OCI-LY3 (cell line): ENCODE data around the gene SECTM1.
"Not testable (repeated sequence)": the region's sequence is repeated elsewhere in the genome, so short reads cannot be mapped to it uniquely, and the experiment has no call there.

Experiments
- H2AFZ ChIP-seq: fragments of 200-600, 300-600 bp; shearing (Covaris generic); 2 replicates; pipeline ENCODE4 v1.6.0; 2014; ENCODE audit warnings: antibody characterized with exemption, low read depth, low read length
- H3K27ac ChIP-seq: fragments of 200-600, 300-600 bp; sonication (generic); 2 replicates; pipeline ENCODE4 v1.5.1; 2014; ENCODE audit warnings: mild to moderate bottlenecking, low read length, moderate library complexity, mixed read lengths
- H3K27me3 ChIP-seq: fragments of 200-600, 300-600 bp; sonication (generic); 2 replicates; pipeline ENCODE4 v1.6.1; 2014; ENCODE audit warnings: low read depth, low read length, mixed read lengths
- H3K36me3 ChIP-seq: fragments of 200-600, 300-600 bp; sonication (generic); replicated peaks from 2 replicates; pipeline ENCODE3; 2014; ENCODE audit warnings: low read depth, low read length, mixed read lengths
- H3K4me1 ChIP-seq: fragments of 300-600, 200-600 bp; sonication (generic); 2 replicates; pipeline ENCODE4 v1.6.1; 2014; ENCODE audit warnings: low read length, mixed read lengths
- H3K4me2 ChIP-seq: fragments of 200-600, 300-600 bp; sonication (generic); 2 replicates; pipeline ENCODE4 v1.6.1; 2014; ENCODE audit warnings: low read length, mixed read lengths
- H3K4me3 ChIP-seq: fragments of 300-600, 200-600 bp; sonication (generic); 2 replicates; pipeline ENCODE4 v1.5.1; 2014; ENCODE audit warnings: antibody characterized with exemption, mild to moderate bottlenecking, low read length, moderate library complexity
- H3K79me2 ChIP-seq: fragments of 300-600, 200-600 bp; shearing (Covaris generic); 2 replicates; pipeline ENCODE4 v1.6.1; 2014; ENCODE audit warnings: mild to moderate bottlenecking, low read length, mixed read lengths
- H3K9ac ChIP-seq: fragments of 300-600, 200-600 bp; shearing (Covaris generic); 2 replicates; pipeline ENCODE4 v1.6.0; 2014; ENCODE audit warnings: mild to moderate bottlenecking, low read length, moderate library complexity
- H3K9me3 ChIP-seq: fragments of 200-600, 300-600 bp; shearing (Covaris generic); 2 replicates; pipeline ENCODE4 v1.6.1; 2014; ENCODE audit warnings: low read length, mixed read lengths; ENCODE audit not compliant: insufficient read depth
- H4K20me1 ChIP-seq: fragments of 200-600, 300-600 bp; sonication (generic); 2 replicates; pipeline ENCODE4 v1.6.1; 2016; ENCODE audit warnings: low read length, mixed read lengths; ENCODE audit not compliant: insufficient read depth
- CTCF ChIP-seq: fragments of 200-600, 300-600 bp; sonication (generic); IDR thresholded peaks from 2 replicates; pipeline ENCODE4 v1.5.1; 2014; ENCODE audit warnings: antibody characterized with exemption, low read length, low read depth
- EZH2phosphoT487 ChIP-seq: fragments of 200-600 bp; shearing (Covaris generic); IDR thresholded peaks from 2 replicates; pipeline ENCODE4 v1.6.1; 2018; ENCODE audit warnings: antibody characterized with exemption, mixed run types, low read depth

SECTM1 gene

GRCh38 chr17:82333279-82334171, at the start of gene SECTM1:
Gene SECTM1, minus strand, starts transcription at chr17:82333766. Its CDS starts 6,526 bp downstream, at chr17:82327240.
- H3K27ac ChIP-seq, result no peak within 1 kb of the TSS
- peak within 1 kb of the TSS; percentile 77 for H3K4me2 ChIP-seq
- H4K20me1 ChIP-seq, result no peaks in the 10 kb centered on the region
- no peak within 1 kb of the TSS for H2AFZ ChIP-seq
- no peak within 1 kb of the TSS for H3K9ac ChIP-seq
- no peaks in the 10 kb centered on the region for H3K79me2 ChIP-seq
- no peaks in the 10 kb centered on the region for H3K36me3 ChIP-seq
- H3K4me3 ChIP-seq, result peak within 1 kb of the TSS; percentile 65
- H3K27me3 ChIP-seq, result peaks cover 27% of the 10 kb centered on the region
- peaks cover 41% of the 10 kb centered on the region for H3K4me1 ChIP-seq
- H3K9me3 ChIP-seq, result no peaks in the 10 kb centered on the region
- TF ChIP-seq EZH2phosphoT487 (no peak), CTCF (no peak)

GRCh38 chr17:82382933-82383255, 49.3 kb upstream of the SECTM1 start:
- H3K79me2 ChIP-seq, result no peaks in the 10 kb centered on the region
- no peaks in the 10 kb centered on the region for H3K4me1 ChIP-seq
- H2AFZ ChIP-seq, result no peak overlapping the region
- H3K4me2 ChIP-seq, result no peak overlapping the region
- no peaks in the 10 kb centered on the region for H4K20me1 ChIP-seq
- no peaks in the 10 kb centered on the region for H3K9me3 ChIP-seq
- H3K27ac ChIP-seq, result no peak overlapping the region
- no peak overlapping the region for H3K9ac ChIP-seq
- no peak for TF ChIP-seq CTCF
- no peak for TF ChIP-seq EZH2phosphoT487
- H3K36me3 ChIP-seq, result no peaks in the 10 kb centered on the region
- H3K4me3 ChIP-seq, result no peak overlapping the region
- peaks cover 4% of the 10 kb centered on the region for H3K27me3 ChIP-seq

GRCh38 chr17:82382220-82382932, 48.8 kb upstream of the SECTM1 start:
- not testable (repeated sequence) for H3K9ac ChIP-seq, H4K20me1 ChIP-seq, H3K27me3 ChIP-seq, H3K4me2 ChIP-seq, H3K27ac ChIP-seq, H2AFZ ChIP-seq, H3K79me2 ChIP-seq, H3K4me3 ChIP-seq, H3K36me3 ChIP-seq, H3K4me1 ChIP-seq, H3K9me3 ChIP-seq

- not testable (repeated sequence) for H3K9ac ChIP-seq, H4K20me1 ChIP-seq, H3K4me1 ChIP-seq, H3K4me3 ChIP-seq, H3K79me2 ChIP-seq, H3K9me3 ChIP-seq, H3K36me3 ChIP-seq, H3K4me2 ChIP-seq, H3K27ac ChIP-seq, H3K27me3 ChIP-seq, H2AFZ ChIP-seq
Observed at GRCh38 chr17:82381703-82382009, 48.1 kb upstream of the SECTM1 start.
